ENCODE data around the gene FOXE3. TPM values are rescaled to one million over a fixed set of nuclear protein-coding genes. Genes with fewer than 3 reads are reported as not detected.
A peak's percentile ranks its signal among the peaks of the same experiment; 100 is the strongest.

FOXE3 gene
- total and polyA plus RNA-seq, 9 of the 15 experiments (the other 6 are each of a cell fraction or from before 2014, with no cell fraction given), result not detected

DNA sequence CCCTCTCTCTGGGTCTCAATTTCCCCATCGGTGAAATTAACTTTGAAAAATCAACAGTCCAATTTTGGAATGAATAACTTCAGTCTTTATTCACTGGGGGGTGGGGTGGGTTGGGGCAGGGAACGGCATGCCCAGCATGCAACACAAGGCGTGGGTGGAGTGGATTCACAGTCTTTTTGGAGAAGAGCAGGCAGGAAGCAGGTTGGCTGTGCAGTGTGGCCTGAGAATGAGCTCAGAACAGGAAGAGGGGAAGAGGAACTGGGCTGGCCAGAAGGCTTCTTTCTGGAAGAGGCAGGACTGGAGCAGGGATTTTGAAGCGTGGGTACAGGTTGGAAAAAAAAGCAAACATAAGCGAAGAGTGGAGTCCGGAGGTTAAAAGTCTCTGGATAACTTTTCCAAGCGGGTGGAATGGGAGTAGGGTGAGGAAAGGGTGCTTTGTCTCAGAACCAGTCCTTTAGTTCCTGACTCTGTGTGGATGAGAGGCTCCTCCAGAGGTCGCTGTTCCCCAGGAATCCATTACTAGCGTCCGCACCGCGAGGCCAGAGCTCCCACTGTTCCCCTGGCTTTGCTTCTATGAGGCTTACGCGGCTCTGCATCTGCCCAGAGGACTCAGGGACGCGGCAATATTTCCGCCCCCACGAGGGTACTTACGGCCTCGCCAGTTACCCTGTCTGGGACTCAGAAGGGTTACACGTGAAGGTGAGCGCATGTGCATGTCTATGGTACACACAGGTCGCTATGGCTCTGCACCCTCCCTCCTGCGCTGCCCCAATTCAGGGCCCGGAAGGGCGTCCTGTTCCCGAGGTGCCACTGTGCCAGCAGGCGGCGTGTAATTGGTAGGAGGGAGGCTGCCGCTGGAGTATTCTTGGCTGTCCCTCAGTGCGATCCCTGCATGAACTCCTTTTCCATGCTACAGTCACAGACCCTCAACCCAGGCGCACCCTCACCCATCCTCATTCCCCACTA lies 16.3 kb downstream of the FOXE3 start (continued):
- 0 out of 2 replicates have a peak, but pooled peaks have one; percentile 34 for TF ChIP-seq CC2D1A (IDR thresholded peaks at IDR 0.05)
- 0 out of 2 replicates have a peak, but pooled peaks have one; percentile 14 for TF ChIP-seq ZBTB7A (IDR thresholded peaks at IDR 0.05; ENCODE audit: borderline replicate concordance, control insufficient read depth, low read depth, low read length)
- peak; percentile 32; the same call in 1 of the 2 replicates for TF ChIP-seq ATF7 (IDR thresholded peaks at IDR 0.05)
- 0 out of 2 replicates have a peak, but pooled peaks have one; percentile 26 for TF ChIP-seq ETV1 (tag; conservative IDR thresholded peaks at IDR 0.05; ENCODE audit: low read depth)
- no peak for TF ChIP-seq ZNF445 (CRISPR knock-in tag; IDR thresholded peaks at IDR 0.05; ENCODE audit: low read depth)
- TF ChIP-seq ZNF764 (CRISPR knock-in tag; IDR thresholded peaks at IDR 0.05; ENCODE audit: low read depth), result no peak
- peak; percentile 68 for TF ChIP-seq ZBTB33 (CRISPR knock-in tag; IDR thresholded peaks at IDR 0.05)
- TF ChIP-seq, protein P1, sequence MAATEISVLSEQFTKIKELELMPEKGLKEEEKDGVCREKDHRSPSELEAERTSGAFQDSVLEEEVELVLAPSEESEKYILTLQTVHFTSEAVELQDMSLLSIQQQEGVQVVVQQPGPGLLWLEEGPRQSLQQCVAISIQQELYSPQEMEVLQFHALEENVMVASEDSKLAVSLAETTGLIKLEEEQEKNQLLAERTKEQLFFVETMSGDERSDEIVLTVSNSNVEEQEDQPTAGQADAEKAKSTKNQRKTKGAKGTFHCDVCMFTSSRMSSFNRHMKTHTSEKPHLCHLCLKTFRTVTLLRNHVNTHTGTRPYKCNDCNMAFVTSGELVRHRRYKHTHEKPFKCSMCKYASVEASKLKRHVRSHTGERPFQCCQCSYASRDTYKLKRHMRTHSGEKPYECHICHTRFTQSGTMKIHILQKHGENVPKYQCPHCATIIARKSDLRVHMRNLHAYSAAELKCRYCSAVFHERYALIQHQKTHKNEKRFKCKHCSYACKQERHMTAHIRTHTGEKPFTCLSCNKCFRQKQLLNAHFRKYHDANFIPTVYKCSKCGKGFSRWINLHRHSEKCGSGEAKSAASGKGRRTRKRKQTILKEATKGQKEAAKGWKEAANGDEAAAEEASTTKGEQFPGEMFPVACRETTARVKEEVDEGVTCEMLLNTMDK (IDR thresholded peaks at IDR 0.05; ENCODE audit: borderline replicate concordance, insufficient read depth, low read depth, low read length, poor library complexity, severe bottlenecking), result peak; percentile 60
- TF ChIP-seq KLF16 (IDR thresholded peaks at IDR 0.05), result 0 out of 2 replicates have a peak, but pooled peaks have one; percentile 22

Data from K562 (cell line).